HepG2 (cell line): Measurements from ENCODE around the gene PIP5K1A. TPM values are rescaled to one million over a fixed set of nuclear protein-coding genes. Genes with fewer than 3 reads are reported as not detected.
A peak's percentile ranks its signal among the peaks of the same experiment; 100 is the strongest.

Source experiments
- GLI4 ChIP-seq: sonication (generic); formaldehyde crosslinking; IDR thresholded peaks from 2 replicates; pipeline ENCODE4 v1.5.1; 2020; ENCODE audit warnings: missing genetic modification reagents, mild to moderate bottlenecking, moderate library complexity, borderline replicate concordance
- HDAC1 ChIP-seq: sonication (generic); formaldehyde crosslinking; IDR thresholded peaks from 2 replicates; pipeline ENCODE4 v1.5.1; 2020; ENCODE audit warnings: mild to moderate bottlenecking, missing genetic modification reagents
- HNRNPLL ChIP-seq: fragments of 200-400 bp; formaldehyde crosslinking; IDR thresholded peaks from 2 replicates; pipeline ENCODE4 v1.6.1; 2017; ENCODE audit warnings: mild to moderate bottlenecking, low read depth, low read length; ENCODE audit not compliant: poor library complexity, severe bottlenecking
- HOXA5 ChIP-seq: sonication (generic); formaldehyde crosslinking; IDR thresholded peaks from 2 replicates; pipeline ENCODE4 v1.4.0; 2020; ENCODE audit warnings: missing genetic modification reagents
- NCOA1 ChIP-seq: sonication (generic); formaldehyde crosslinking; IDR thresholded peaks from 2 replicates; pipeline ENCODE4 v1.9.0; 2021; ENCODE audit warnings: missing genetic modification reagents
- NFYC ChIP-seq: IDR thresholded peaks from 2 replicates; pipeline ENCODE4 v1.6.1; 2016; ENCODE audit warnings: missing genetic modification reagents, missing compliant biosample characterization
- REPIN1 ChIP-seq: sonication (generic); formaldehyde crosslinking; IDR thresholded peaks from 2 replicates; pipeline ENCODE4 v1.8.0; 2022; ENCODE audit warnings: missing genetic modification reagents, low read depth, mild to moderate bottlenecking, borderline replicate concordance
- STAG1 ChIP-seq: sonication (generic); formaldehyde crosslinking; IDR thresholded peaks from 2 replicates; pipeline ENCODE4 v1.4.0; 2020; ENCODE audit warnings: missing genetic modification reagents
- ZNF136 ChIP-seq: sonication (generic); formaldehyde crosslinking; IDR thresholded peaks from 2 replicates; pipeline ENCODE4 v1.8.1; 2022; ENCODE audit warnings: low read depth, mild to moderate bottlenecking, moderate library complexity, missing genetic modification reagents
- ZNF510 ChIP-seq: sonication (generic); formaldehyde crosslinking; IDR thresholded peaks from 2 replicates; pipeline ENCODE4 v1.4.0; 2020; ENCODE audit warnings: low read depth, mild to moderate bottlenecking, missing genetic modification reagents
- ZNF780A ChIP-seq: sonication (generic); formaldehyde crosslinking; IDR thresholded peaks from 2 replicates; pipeline ENCODE4 v1.8.0; 2022; ENCODE audit warnings: mild to moderate bottlenecking, missing genetic modification reagents, moderate library complexity
- polyA plus RNA-seq, 8 experiments: library from polyadenylated mRNA; depleted of rRNA in 3 of 8; stranded (reverse) in 7 of 8; unstranded in 1 of 8; fragments of >200 nt; fragmentation: Illumina TruSeq in 4 of 8; extraction: Trizol in 4 of 8; gene quantifications; 2 replicates each; pipeline versions ENCODE4 v1.2.1 to v1.2.3, GENCODE V29; 2011 to 2016; ENCODE audit warnings: low read depth in 4 of 8, missing spikeins in 1 of 8, mixed read lengths in 1 of 8; ENCODE audit not compliant: insufficient read depth in 1 of 8
- total RNA-seq, 5 experiments: library from RNA; depleted of rRNA; stranded (reverse); fragments of >200 nt; fragmentation: Illumina TruSeq; extraction: Trizol; gene quantifications; 2 replicates each; pipeline ENCODE4 v1.2.3, GENCODE V29; 2016; ENCODE audit warnings: low read depth in 1 of 5
- TF ChIP-seq, protein P1 (sequence below): sonication (generic); formaldehyde crosslinking; IDR thresholded peaks from 2 replicates; pipeline ENCODE4 v1.5.1; 2020; ENCODE audit warnings: missing genetic modification reagents, mild to moderate bottlenecking, borderline replicate concordance
- TF ChIP-seq, protein P2 (sequence below): sonication (generic); formaldehyde crosslinking; IDR thresholded peaks from 2 replicates; pipeline ENCODE4; 2020; ENCODE audit warnings: missing genetic modification reagents, mild to moderate bottlenecking, borderline replicate concordance
- TF ChIP-seq, protein P3 (sequence below): sonication (generic); formaldehyde crosslinking; IDR thresholded peaks from 2 replicates; pipeline ENCODE4 v1.5.0; 2020; ENCODE audit warnings: mild to moderate bottlenecking, missing genetic modification reagents
- TF ChIP-seq, protein P4 (sequence below): IDR thresholded peaks from 2 replicates; pipeline ENCODE4 v1.6.1; 2016; ENCODE audit warnings: missing compliant biosample characterization, missing genetic modification reagents, borderline replicate concordance
- TF ChIP-seq, protein P5 (sequence below): sonication (generic); formaldehyde crosslinking; IDR thresholded peaks from 2 replicates; pipeline ENCODE4 v1.5.0; 2020; ENCODE audit warnings: mild to moderate bottlenecking, missing genetic modification reagents

Gene PIP5K1A
- total and polyA plus RNA-seq, 2 of the 13 experiments (the other 11 are each of a cell fraction or from before 2014, with no cell fraction given) = 45.3 to 65.1 TPM

DNA sequence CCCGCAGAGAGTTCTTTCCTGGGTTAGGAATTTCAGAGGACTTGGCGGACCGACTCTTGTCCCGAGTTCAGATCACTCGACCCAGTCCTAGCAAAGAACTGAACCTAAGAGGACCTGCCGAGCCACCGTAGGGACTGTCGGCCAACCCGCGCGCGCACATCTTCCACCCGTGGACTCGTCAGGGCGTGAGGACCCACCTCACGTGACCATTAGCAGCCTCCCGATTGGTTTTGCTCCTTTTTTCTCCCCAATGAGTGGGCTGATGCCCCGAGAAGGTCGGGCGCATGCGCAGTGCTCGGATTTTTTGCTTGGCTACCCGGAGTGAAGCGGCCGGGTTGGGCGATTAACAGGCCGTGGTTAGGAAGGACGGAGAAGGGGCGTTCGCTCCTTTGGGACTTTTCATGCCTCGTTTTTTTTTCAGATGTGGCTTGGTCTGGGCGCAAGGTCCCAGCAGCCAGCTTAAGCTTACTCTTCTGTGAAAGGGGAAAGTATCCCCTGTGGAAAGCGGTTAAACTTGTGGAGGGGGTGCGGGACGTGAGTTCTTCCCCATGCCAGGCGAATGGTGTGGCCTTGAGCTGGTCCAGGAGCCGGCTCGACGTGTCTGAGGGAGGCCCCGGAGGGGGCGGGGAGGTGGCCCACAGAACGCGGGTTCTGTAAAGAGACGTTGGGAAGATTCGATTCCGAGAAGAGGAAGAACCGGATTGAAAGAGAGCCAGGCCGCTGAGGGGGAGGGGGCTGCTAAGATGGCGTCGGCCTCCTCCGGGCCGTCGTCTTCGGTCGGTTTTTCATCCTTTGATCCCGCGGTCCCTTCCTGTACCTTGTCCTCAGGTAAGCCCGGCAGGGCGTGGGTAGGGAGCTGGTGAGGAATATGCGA, at the start of gene PIP5K1A (continued):
- TF ChIP-seq, protein P1, sequence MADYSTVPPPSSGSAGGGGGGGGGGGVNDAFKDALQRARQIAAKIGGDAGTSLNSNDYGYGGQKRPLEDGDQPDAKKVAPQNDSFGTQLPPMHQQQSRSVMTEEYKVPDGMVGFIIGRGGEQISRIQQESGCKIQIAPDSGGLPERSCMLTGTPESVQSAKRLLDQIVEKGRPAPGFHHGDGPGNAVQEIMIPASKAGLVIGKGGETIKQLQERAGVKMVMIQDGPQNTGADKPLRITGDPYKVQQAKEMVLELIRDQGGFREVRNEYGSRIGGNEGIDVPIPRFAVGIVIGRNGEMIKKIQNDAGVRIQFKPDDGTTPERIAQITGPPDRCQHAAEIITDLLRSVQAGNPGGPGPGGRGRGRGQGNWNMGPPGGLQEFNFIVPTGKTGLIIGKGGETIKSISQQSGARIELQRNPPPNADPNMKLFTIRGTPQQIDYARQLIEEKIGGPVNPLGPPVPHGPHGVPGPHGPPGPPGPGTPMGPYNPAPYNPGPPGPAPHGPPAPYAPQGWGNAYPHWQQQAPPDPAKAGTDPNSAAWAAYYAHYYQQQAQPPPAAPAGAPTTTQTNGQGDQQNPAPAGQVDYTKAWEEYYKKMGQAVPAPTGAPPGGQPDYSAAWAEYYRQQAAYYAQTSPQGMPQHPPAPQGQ = no peak
- TF ChIP-seq, protein P2, sequence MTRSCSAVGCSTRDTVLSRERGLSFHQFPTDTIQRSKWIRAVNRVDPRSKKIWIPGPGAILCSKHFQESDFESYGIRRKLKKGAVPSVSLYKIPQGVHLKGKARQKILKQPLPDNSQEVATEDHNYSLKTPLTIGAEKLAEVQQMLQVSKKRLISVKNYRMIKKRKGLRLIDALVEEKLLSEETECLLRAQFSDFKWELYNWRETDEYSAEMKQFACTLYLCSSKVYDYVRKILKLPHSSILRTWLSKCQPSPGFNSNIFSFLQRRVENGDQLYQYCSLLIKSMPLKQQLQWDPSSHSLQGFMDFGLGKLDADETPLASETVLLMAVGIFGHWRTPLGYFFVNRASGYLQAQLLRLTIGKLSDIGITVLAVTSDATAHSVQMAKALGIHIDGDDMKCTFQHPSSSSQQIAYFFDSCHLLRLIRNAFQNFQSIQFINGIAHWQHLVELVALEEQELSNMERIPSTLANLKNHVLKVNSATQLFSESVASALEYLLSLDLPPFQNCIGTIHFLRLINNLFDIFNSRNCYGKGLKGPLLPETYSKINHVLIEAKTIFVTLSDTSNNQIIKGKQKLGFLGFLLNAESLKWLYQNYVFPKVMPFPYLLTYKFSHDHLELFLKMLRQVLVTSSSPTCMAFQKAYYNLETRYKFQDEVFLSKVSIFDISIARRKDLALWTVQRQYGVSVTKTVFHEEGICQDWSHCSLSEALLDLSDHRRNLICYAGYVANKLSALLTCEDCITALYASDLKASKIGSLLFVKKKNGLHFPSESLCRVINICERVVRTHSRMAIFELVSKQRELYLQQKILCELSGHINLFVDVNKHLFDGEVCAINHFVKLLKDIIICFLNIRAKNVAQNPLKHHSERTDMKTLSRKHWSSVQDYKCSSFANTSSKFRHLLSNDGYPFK = no peak
- peak; percentile 84 for TF ChIP-seq NFYC (CRISPR knock-in tag)
- peak; percentile 61 for TF ChIP-seq HNRNPLL
- no peak; the same call in 1 of the 2 replicates for TF ChIP-seq ZNF510 (CRISPR knock-in tag)
- no peak for TF ChIP-seq STAG1
- TF ChIP-seq HOXA5 (CRISPR knock-in tag) = no peak
- TF ChIP-seq GLI4 (CRISPR knock-in tag) = peak; percentile 83; the same call in 1 of the 2 replicates
- TF ChIP-seq NCOA1 = no peak
- TF ChIP-seq, protein P3, sequence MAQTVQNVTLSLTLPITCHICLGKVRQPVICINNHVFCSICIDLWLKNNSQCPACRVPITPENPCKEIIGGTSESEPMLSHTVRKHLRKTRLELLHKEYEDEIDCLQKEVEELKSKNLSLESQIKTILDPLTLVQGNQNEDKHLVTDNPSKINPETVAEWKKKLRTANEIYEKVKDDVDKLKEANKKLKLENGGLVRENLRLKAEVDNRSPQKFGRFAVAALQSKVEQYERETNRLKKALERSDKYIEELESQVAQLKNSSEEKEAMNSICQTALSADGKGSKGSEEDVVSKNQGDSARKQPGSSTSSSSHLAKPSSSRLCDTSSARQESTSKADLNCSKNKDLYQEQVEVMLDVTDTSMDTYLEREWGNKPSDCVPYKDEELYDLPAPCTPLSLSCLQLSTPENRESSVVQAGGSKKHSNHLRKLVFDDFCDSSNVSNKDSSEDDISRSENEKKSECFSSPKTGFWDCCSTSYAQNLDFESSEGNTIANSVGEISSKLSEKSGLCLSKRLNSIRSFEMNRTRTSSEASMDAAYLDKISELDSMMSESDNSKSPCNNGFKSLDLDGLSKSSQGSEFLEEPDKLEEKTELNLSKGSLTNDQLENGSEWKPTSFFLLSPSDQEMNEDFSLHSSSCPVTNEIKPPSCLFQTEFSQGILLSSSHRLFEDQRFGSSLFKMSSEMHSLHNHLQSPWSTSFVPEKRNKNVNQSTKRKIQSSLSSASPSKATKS (CRISPR knock-in tag) = peak; percentile 49; the same call in 1 of the 2 replicates
- TF ChIP-seq, protein P4, sequence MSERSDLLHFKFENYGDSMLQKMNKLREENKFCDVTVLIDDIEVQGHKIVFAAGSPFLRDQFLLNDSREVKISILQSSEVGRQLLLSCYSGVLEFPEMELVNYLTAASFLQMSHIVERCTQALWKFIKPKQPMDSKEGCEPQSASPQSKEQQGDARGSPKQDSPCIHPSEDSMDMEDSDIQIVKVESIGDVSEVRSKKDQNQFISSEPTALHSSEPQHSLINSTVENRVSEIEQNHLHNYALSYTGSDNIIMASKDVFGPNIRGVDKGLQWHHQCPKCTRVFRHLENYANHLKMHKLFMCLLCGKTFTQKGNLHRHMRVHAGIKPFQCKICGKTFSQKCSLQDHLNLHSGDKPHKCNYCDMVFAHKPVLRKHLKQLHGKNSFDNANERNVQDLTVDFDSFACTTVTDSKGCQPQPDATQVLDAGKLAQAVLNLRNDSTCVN (CRISPR knock-in tag) = no peak
- TF ChIP-seq HDAC1 (CRISPR knock-in tag) = peak; percentile 52; the same call in 1 of the 2 replicates
- TF ChIP-seq ZNF780A (CRISPR knock-in tag) = peak; percentile 57; the same call in 1 of the 2 replicates
- 0 out of 2 replicates have a peak, but pooled peaks have one; percentile 31 for TF ChIP-seq ZNF136 (CRISPR knock-in tag)
- TF ChIP-seq REPIN1 (CRISPR knock-in tag) = no peak
- TF ChIP-seq, protein P5, sequence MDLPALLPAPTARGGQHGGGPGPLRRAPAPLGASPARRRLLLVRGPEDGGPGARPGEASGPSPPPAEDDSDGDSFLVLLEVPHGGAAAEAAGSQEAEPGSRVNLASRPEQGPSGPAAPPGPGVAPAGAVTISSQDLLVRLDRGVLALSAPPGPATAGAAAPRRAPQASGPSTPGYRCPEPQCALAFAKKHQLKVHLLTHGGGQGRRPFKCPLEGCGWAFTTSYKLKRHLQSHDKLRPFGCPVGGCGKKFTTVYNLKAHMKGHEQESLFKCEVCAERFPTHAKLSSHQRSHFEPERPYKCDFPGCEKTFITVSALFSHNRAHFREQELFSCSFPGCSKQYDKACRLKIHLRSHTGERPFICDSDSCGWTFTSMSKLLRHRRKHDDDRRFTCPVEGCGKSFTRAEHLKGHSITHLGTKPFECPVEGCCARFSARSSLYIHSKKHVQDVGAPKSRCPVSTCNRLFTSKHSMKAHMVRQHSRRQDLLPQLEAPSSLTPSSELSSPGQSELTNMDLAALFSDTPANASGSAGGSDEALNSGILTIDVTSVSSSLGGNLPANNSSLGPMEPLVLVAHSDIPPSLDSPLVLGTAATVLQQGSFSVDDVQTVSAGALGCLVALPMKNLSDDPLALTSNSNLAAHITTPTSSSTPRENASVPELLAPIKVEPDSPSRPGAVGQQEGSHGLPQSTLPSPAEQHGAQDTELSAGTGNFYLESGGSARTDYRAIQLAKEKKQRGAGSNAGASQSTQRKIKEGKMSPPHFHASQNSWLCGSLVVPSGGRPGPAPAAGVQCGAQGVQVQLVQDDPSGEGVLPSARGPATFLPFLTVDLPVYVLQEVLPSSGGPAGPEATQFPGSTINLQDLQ (CRISPR knock-in tag) = no peak; the same call in 1 of the 2 replicates
